GM12878 (cell line): ENCODE data around the gene CCDC9. TPM values are rescaled to one million over a fixed set of nuclear protein-coding genes. Genes with fewer than 3 reads are reported as not detected.

Experiments
- ATAC-seq: fragments of 200-7000 bp; cut with Tn5 transposase; 3 replicates; pipeline ENCODE4 v1.9.1; 2020; ENCODE audit warnings: mild to moderate bottlenecking, moderate library complexity
- BruUV-seq: library from RNA; stranded (reverse); fragments of 400-500 nt; replicated peaks from 2 replicates; lab custom pipeline; 2021; lab: Mats Ljungman, UMichigan
- CTCF ChIA-PET: fragments of 300-600 bp; sonication (Branson Sonifier 250); formaldehyde crosslinking; extraction: SDS; loops from one replicate; lab custom pipeline; 2021; ENCODE audit warnings: inconsistent platforms; lab: Yijun Ruan, JAX
- POLR2A ChIA-PET: fragments of 350-600 bp; formaldehyde crosslinking; extraction: SDS; loops from one replicate; lab custom pipeline; 2021; ENCODE audit warnings: inconsistent platforms; lab: Charles Lee
- RAD21 ChIA-PET: fragments of 300-600 bp; sonication (Branson Sonifier 250); formaldehyde crosslinking; loops from one replicate; lab custom pipeline; 2023; ENCODE audit warnings: antibody characterized with exemption; ENCODE audit not compliant: unreplicated experiment; lab: Charles Lee
- SMC1A ChIA-PET: fragments of 300-600 bp; sonication (Branson Sonifier 250); formaldehyde crosslinking; loops from one replicate; lab custom pipeline; 2023; ENCODE audit not compliant: unreplicated experiment, uncharacterized antibody; lab: Charles Lee
- DNase-seq: peaks from one replicate; pipeline ENCODE4 v3.0.0-alpha.2; 2011; ENCODE audit warnings: low read depth, low spot score
- FAIRE-seq: peaks from 3 replicates; lab custom pipeline; 2011; peaks lifted over from hg19 to GRCh38; lab: Jason Lieb, UNC
- H2AFZ ChIP-seq: 2 replicates; pipeline ENCODE4 v1.6.0; 2011; ENCODE audit warnings: low read depth, low read length, control low read depth; ENCODE audit not compliant: control insufficient read depth
- H3K27ac ChIP-seq: 2 replicates; pipeline ENCODE4 v1.5.1; 2011; ENCODE audit warnings: control low read depth; ENCODE audit not compliant: control insufficient read depth, insufficient read depth
- H3K27me3 ChIP-seq, 2 experiments: replicated peaks in 1 of 2; 2 replicates each; pipeline versions ENCODE4 v1.6.0 to v1.6.1; 2011; ENCODE audit warnings: low read length in 1 of 2; ENCODE audit not compliant: control insufficient read depth in 2 of 2, insufficient read depth in 2 of 2
- H3K36me3 ChIP-seq, 2 experiments: 2 replicates each; pipeline ENCODE4 v1.5.1; 2011; ENCODE audit warnings: low read length in 1 of 2; ENCODE audit not compliant: control insufficient read depth in 2 of 2, insufficient read depth in 2 of 2
- H3K4me1 ChIP-seq: 2 replicates; pipeline ENCODE4 v1.6.1; 2011; ENCODE audit warnings: mild to moderate bottlenecking, low read length, moderate library complexity, mixed read lengths; ENCODE audit not compliant: control insufficient read depth, insufficient read depth
- H3K4me2 ChIP-seq: 2 replicates; pipeline ENCODE4 v1.6.0; 2011; ENCODE audit warnings: control low read depth; ENCODE audit not compliant: control insufficient read depth, insufficient read depth
- H3K4me3 ChIP-seq: fragments of 200-600 bp; sonication (generic); 2 replicates; pipeline ENCODE4 v1.5.1; 2016
- H3K79me2 ChIP-seq: 2 replicates; pipeline ENCODE4 v1.6.0; 2011; ENCODE audit warnings: low read length; ENCODE audit not compliant: control insufficient read depth, insufficient read depth
- H3K9ac ChIP-seq: 2 replicates; pipeline ENCODE4 v1.8.0; 2011; ENCODE audit warnings: low read length, control low read depth, mixed read lengths; ENCODE audit not compliant: control insufficient read depth, insufficient read depth
- H3K9me3 ChIP-seq: replicated peaks from 3 replicates; pipeline ENCODE4 v1.5.1; 2011; ENCODE audit warnings: mild to moderate bottlenecking, low read length; ENCODE audit not compliant: control insufficient read depth, insufficient read depth
- H4K20me1 ChIP-seq: 2 replicates; pipeline ENCODE4 v1.6.0; 2011; ENCODE audit not compliant: control insufficient read depth, insufficient read depth
- ASH2L ChIP-seq: fragments of 300-600, 200-600 bp; sonication (generic); IDR thresholded peaks from 2 replicates; pipeline ENCODE4 v1.6.1; 2017; ENCODE audit warnings: low read depth, mild to moderate bottlenecking, borderline replicate concordance
- CEBPB ChIP-seq, 2 experiments: fragments of 150-350 bp in 1 of 2; IDR thresholded peaks; 2 replicates each; pipeline ENCODE4 v1.6.1; 2012 to 2014; ENCODE audit warnings: low read depth in 2 of 2, low read length in 2 of 2, borderline replicate concordance in 1 of 2, inconsistent platforms in 1 of 2
- DPF2 ChIP-seq: fragments of 450-650 bp; IDR thresholded peaks from 2 replicates; pipeline ENCODE4 v1.6.1; 2017; ENCODE audit warnings: mild to moderate bottlenecking
- EED ChIP-seq: sonication (generic); IDR thresholded peaks from 2 replicates; pipeline ENCODE4 v1.6.1; 2016; ENCODE audit warnings: antibody characterized with exemption, low read depth
- ETV6 ChIP-seq, 2 experiments: fragments of 450-650 bp in 1 of 2; IDR thresholded peaks in 1 of 2; conservative IDR thresholded peaks in 1 of 2; 2 replicates each; pipeline ENCODE4 v1.6.1; 2014; ENCODE audit warnings: antibody characterized with exemption in 1 of 2, borderline replicate concordance in 1 of 2, low read depth in 1 of 2, mild to moderate bottlenecking in 1 of 2, moderate library complexity in 1 of 2
- GABPA ChIP-seq: IDR thresholded peaks from 2 replicates; pipeline ENCODE4 v1.6.1; 2014; ENCODE audit warnings: antibody characterized with exemption, low read depth, mild to moderate bottlenecking, inconsistent platforms
- NR2F1 ChIP-seq: fragments of 450-650 bp; conservative IDR thresholded peaks from 2 replicates; pipeline ENCODE4 v1.6.1; 2017; ENCODE audit warnings: mild to moderate bottlenecking
- WGBS: methylation state at CpG from one replicate; pipeline ENCODE4 v1.1.6; 2016; ENCODE audit warnings: low lambda C conversion rate; ENCODE audit not compliant: insufficient replicate concordance, insufficient coverage; ENCODE audit errors: missing lambda C conversion rate; 5-methylcytosine and 5-hydroxymethylcytosine counted together
- in situ Hi-C: fragments of 300-500 bp; cut with MboI; formaldehyde crosslinking; loops from 9 replicates; pipeline ENCODE4 v1.14.3; 2018; ENCODE audit warnings: mixed read lengths
- intact Hi-C: fragments of 100-400 bp; cut with micrococcal nuclease; formaldehyde crosslinking; loops from one replicate; pipeline ENCODE4 v1.14.2; 2022; ENCODE audit not compliant: unreplicated experiment
- polyA plus RNA-seq, 11 experiments: library from polyadenylated mRNA; depleted of rRNA in 4 of 11; unstranded in 6 of 11; stranded (reverse) in 5 of 11; fragments of >200 nt; fragmentation: Nextera tagmentation in 4 of 11; fragmentation: Illumina TruSeq in 1 of 11; extraction: Ambion mirVana in 4 of 11; extraction: Trizol in 1 of 11; gene quantifications; 1 replicate in 1 of 11; 2 replicates in 10 of 11; pipeline versions ENCODE4 v1.2.1 to v1.2.3, GENCODE V29; 2011 to 2016; ENCODE audit warnings: inconsistent platforms in 2 of 11, missing spikeins in 2 of 11, low read depth in 1 of 11
- total RNA-seq, 4 experiments: library from RNA; depleted of rRNA in 3 of 4; stranded (reverse); fragments of >200 nt in 3 of 4; fragmentation: Illumina TruSeq in 1 of 4; extraction: Trizol in 1 of 4; gene quantifications; 2 replicates each; pipeline versions ENCODE4 v1.2.1 to v1.2.3, GENCODE V29; 2013 to 2021
- TF ChIP-seq, protein P1 (sequence below): IDR thresholded peaks from 2 replicates; pipeline ENCODE4 v1.6.1; 2012; ENCODE audit warnings: low read depth, low read length, improper control_type of control experiment
- TF ChIP-seq, protein P2 (sequence below): fragments of 150-350 bp; IDR thresholded peaks from 2 replicates; pipeline ENCODE4 v1.6.1; 2014; ENCODE audit warnings: mild to moderate bottlenecking, low read depth, low read length

The CCDC9 gene
- total and polyA plus RNA-seq, 10 of the 15 experiments (the other 5 are each of a cell fraction or from before 2014, with no cell fraction given), result 0.18 to 17.5 (median 7.1) TPM; not detected in 1

- no peak overlapping the region for H3K9ac ChIP-seq
- POLR2A ChIA-PET, result interaction anchor here (1.3 kb wide), 1 partner anchor 15 kb away, joined by 5 read pairs; no protein-coding TSS in a partner anchor
- no peak for ATAC-seq
- H3K27me3 ChIP-seq, result no peaks in the 10 kb centered on the region
- H4K20me1 ChIP-seq, result no peaks in the 10 kb centered on the region
- peaks cover 8 to 12% of the 10 kb centered on the region in 2 experiments; a peak in 2 of 4 replicates for H3K36me3 ChIP-seq
- H3K4me2 ChIP-seq, result no peak overlapping the region
- in situ Hi-C loops (no loop called here), intact Hi-C loops (no loop called here)
- WGBS, result 84% methylated on average over 6 of the region's 6 CpGs
- H3K9me3 ChIP-seq, result no peaks in the 10 kb centered on the region
- H3K27ac ChIP-seq, result no peak overlapping the region
- TF ChIP-seq EED (no peak), GABPA (no peak), ASH2L (no peak), DPF2 (no peak), NR2F1 (no peak), ETV6 (conservative IDR thresholded peaks at IDR 0.05 in 1 of 2, IDR thresholded peaks at IDR 0.05 in 1 of 2; ENCODE audit: borderline replicate concordance in 1 of 2, low read depth in 1 of 2) (no peak), CEBPB (IDR thresholded peaks at IDR 0.05; ENCODE audit: borderline replicate concordance in 1 of 2, low read depth in 2 of 2, low read length in 2 of 2) (no peak)
- TF ChIP-seq, protein P1, sequence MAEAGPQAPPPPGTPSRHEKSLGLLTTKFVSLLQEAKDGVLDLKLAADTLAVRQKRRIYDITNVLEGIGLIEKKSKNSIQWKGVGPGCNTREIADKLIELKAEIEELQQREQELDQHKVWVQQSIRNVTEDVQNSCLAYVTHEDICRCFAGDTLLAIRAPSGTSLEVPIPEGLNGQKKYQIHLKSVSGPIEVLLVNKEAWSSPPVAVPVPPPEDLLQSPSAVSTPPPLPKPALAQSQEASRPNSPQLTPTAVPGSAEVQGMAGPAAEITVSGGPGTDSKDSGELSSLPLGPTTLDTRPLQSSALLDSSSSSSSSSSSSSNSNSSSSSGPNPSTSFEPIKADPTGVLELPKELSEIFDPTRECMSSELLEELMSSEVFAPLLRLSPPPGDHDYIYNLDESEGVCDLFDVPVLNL, result no peak
- TF ChIP-seq, protein P2, sequence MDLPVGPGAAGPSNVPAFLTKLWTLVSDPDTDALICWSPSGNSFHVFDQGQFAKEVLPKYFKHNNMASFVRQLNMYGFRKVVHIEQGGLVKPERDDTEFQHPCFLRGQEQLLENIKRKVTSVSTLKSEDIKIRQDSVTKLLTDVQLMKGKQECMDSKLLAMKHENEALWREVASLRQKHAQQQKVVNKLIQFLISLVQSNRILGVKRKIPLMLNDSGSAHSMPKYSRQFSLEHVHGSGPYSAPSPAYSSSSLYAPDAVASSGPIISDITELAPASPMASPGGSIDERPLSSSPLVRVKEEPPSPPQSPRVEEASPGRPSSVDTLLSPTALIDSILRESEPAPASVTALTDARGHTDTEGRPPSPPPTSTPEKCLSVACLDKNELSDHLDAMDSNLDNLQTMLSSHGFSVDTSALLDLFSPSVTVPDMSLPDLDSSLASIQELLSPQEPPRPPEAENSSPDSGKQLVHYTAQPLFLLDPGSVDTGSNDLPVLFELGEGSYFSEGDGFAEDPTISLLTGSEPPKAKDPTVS, result no peak
- TF ChIP-seq, all 136 proteins: peak for 0
- ChIA-PET SMC1A (no interaction called here), CTCF (no interaction called here), RAD21 (no interaction called here)
- FAIRE-seq (no peak), DNase-seq (no peak)
- H3K4me1 ChIP-seq, result peaks cover 15% of the 10 kb centered on the region
- peaks cover 9% of the 10 kb centered on the region for H3K79me2 ChIP-seq
- no peak overlapping the region for H3K4me3 ChIP-seq
- H2AFZ ChIP-seq, result no peak overlapping the region
- BruUV-seq, result no TSS peak
Measured at GRCh38 chr19:47258895-47259555, 2.7 kb downstream of the CCDC9 start.
